Measurements from ENCODE around the gene ISYNA1.

ISYNA1 gene

GRCh38 chr19:18437491-18438330 is at the start of gene ISYNA1:
Gene ISYNA1, minus strand, starts transcription at chr19:18438133. Its CDS starts 154 bp downstream, at chr19:18437979.
- peak; percentile 52 for DNase-seq

- no peak for DNase-seq
Observed at GRCh38 chr19:18486746-18487145, 48.8 kb upstream of the ISYNA1 start.

- no peak for DNase-seq
Observed at GRCh38 chr19:18484992-18485391, 47.1 kb upstream of the ISYNA1 start.

- peak; percentile 92 for DNase-seq
Observed at GRCh38 chr19:18483119-18483890, 45.4 kb upstream of the ISYNA1 start.

GRCh38 chr19:18481505-18482222 is 43.7 kb upstream of the ISYNA1 start:
- DNase-seq = no peak

GRCh38 chr19:18480006-18480691 is 42.2 kb upstream of the ISYNA1 start:
- peak; percentile 86 for DNase-seq

GRCh38 chr19:18478545-18479311 is 40.8 kb upstream of the ISYNA1 start:
- no peak for DNase-seq

GRCh38 chr19:18477974-18478373 is 40.0 kb upstream of the ISYNA1 start:
- DNase-seq = no peak

- no peak for DNase-seq
Observed at GRCh38 chr19:18477042-18477779, 39.3 kb upstream of the ISYNA1 start.

GRCh38 chr19:18476507-18477041 is 38.6 kb upstream of the ISYNA1 start:
- no peak for DNase-seq

- no peak for DNase-seq
Observed at GRCh38 chr19:18475762-18476331, 37.9 kb upstream of the ISYNA1 start.

GRCh38 chr19:18475004-18475453 is 37.1 kb upstream of the ISYNA1 start:
- DNase-seq = no peak

GRCh38 chr19:18474366-18474887 is 36.5 kb upstream of the ISYNA1 start:
- no peak for DNase-seq

- DNase-seq = no peak
Observed at GRCh38 chr19:18473706-18474087, 35.8 kb upstream of the ISYNA1 start.

GRCh38 chr19:18473003-18473705 is 35.2 kb upstream of the ISYNA1 start:
- DNase-seq = no peak

- no peak for DNase-seq
Observed at GRCh38 chr19:18470787-18471186, 32.9 kb upstream of the ISYNA1 start.

- peak; percentile 26 for DNase-seq
Observed at GRCh38 chr19:18469069-18469846, 31.3 kb upstream of the ISYNA1 start.

- DNase-seq = no peak
Observed at GRCh38 chr19:18468517-18468916, 30.6 kb upstream of the ISYNA1 start.

- DNase-seq = no peak
Observed at GRCh38 chr19:18467978-18468377, 30.0 kb upstream of the ISYNA1 start.
